ENCODE results near the gene UQCRC1.

- TF ChIP-seq CTCF (conservative IDR thresholded peaks at IDR 0.05; ENCODE audit: low read depth, low read length), result no peak
- no peak for TF ChIP-seq EZH2 (IDR thresholded peaks at IDR 0.05; ENCODE audit: low read length, unreplicated experiment)
- TF ChIP-seq EZH2phosphoT487 (IDR thresholded peaks at IDR 0.05; ENCODE audit: borderline replicate concordance, low read length), result no peak
Measured at GRCh38 chr3:48591886-48592518, 17.4 kb downstream of the UQCRC1 start.
